T-helper 2 cell (primary cell): ENCODE data around the gene STK31.
"Not testable (repeated sequence)": the region's sequence is repeated elsewhere in the genome, so short reads cannot be mapped to it uniquely, and the experiment has no call there.

Experiments
- DNase-seq, 5 experiments: peaks; one replicate each; pipeline versions ENCODE4 v3.0.0 to v3.0.0-alpha.2; 2012 to 2022
- total RNA-seq, 2 donors: gene quantifications; one replicate each; lab custom pipeline; 2026; lab: John Stamatoyannopoulos, UW

Gene STK31
- 0.27 to 0.94 reads per million in 2 donors for total RNA-seq

- no peak for DNase-seq
Measured at GRCh38 chr7:23710000-23710399, at the start of gene STK31. Gene STK31, plus strand, starts transcription at chr7:23710219. Its CDS starts 67 bp downstream, at chr7:23710286.

GRCh38 chr7:23661385-23661784 lies 48.6 kb upstream of the STK31 start:
- no peak for DNase-seq

GRCh38 chr7:23662124-23662983 lies 47.7 kb upstream of the STK31 start:
- DNase-seq: no peak

- DNase-seq: no peak
Measured at GRCh38 chr7:23662984-23663313, 47.1 kb upstream of the STK31 start.

- DNase-seq: no peak
Measured at GRCh38 chr7:23664122-23664521, 45.9 kb upstream of the STK31 start.

GRCh38 chr7:23672033-23672432 lies 38.0 kb upstream of the STK31 start:
- DNase-seq: peak in 1 of 5 experiments; percentile 2

GRCh38 chr7:23679898-23680413 lies 30.1 kb upstream of the STK31 start, which contains the start of gene FAM221A:
Gene FAM221A, plus strand, starts transcription at chr7:23680199. Its CDS starts 20 bp downstream, at chr7:23680219.
- peak; percentile 65 to 87 (median 75) for DNase-seq

GRCh38 chr7:23680414-23681405 lies 29.3 kb upstream of the STK31 start:
- DNase-seq: peak; percentile 11 to 68 (median 23)

GRCh38 chr7:23684041-23684440 lies 26.0 kb upstream of the STK31 start:
- DNase-seq: not testable (repeated sequence)

GRCh38 chr7:23685731-23686130 lies 24.3 kb upstream of the STK31 start:
- DNase-seq: no peak

GRCh38 chr7:23687011-23687410 lies 23.0 kb upstream of the STK31 start:
- no peak for DNase-seq

GRCh38 chr7:23689165-23689564 lies 20.9 kb upstream of the STK31 start:
- no peak for DNase-seq

- DNase-seq: no peak
Measured at GRCh38 chr7:23691320-23691719, 18.7 kb upstream of the STK31 start.

GRCh38 chr7:23693224-23693623 lies 16.8 kb upstream of the STK31 start:
- DNase-seq: no peak

- peak; percentile 17 to 54 (median 31) for DNase-seq
Measured at GRCh38 chr7:23696916-23697441, 13.0 kb upstream of the STK31 start.

- no peak for DNase-seq
Measured at GRCh38 chr7:23698822-23699221, 11.2 kb upstream of the STK31 start.

- no peak for DNase-seq
Measured at GRCh38 chr7:23700046-23700445, 10.0 kb upstream of the STK31 start.

- no peak for DNase-seq
Measured at GRCh38 chr7:23709081-23709750, 803 bp upstream of the STK31 start.

GRCh38 chr7:23712368-23713284 lies 2.6 kb downstream of the STK31 start:
- peak in 2 of 5 experiments; percentile 14 to 34 for DNase-seq

GRCh38 chr7:23713285-23714149 lies 3.5 kb downstream of the STK31 start:
- no peak for DNase-seq
